ENCODE data around the gene PARP6.

DNA sequence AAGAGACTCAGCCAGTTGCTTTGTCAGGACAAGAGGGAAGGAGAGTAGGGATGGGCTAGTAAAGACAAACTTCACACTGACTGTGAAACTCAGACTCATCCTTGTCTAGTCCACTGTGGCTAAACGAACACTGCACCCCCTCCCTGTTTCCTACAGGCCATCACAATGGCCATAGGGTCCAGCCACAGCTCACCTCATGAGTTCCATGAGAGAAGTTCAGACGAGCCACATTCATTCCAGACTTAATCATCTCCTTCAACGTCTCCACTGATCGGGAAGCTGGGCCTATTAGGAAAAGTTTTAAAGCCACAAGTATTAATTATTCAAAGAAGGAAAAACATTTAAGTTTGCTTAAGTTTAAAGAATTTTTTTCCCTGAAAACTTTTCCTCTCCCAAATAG lies 55.1 kb downstream of the PARP6 start:
- TF ChIP-seq, protein P1, sequence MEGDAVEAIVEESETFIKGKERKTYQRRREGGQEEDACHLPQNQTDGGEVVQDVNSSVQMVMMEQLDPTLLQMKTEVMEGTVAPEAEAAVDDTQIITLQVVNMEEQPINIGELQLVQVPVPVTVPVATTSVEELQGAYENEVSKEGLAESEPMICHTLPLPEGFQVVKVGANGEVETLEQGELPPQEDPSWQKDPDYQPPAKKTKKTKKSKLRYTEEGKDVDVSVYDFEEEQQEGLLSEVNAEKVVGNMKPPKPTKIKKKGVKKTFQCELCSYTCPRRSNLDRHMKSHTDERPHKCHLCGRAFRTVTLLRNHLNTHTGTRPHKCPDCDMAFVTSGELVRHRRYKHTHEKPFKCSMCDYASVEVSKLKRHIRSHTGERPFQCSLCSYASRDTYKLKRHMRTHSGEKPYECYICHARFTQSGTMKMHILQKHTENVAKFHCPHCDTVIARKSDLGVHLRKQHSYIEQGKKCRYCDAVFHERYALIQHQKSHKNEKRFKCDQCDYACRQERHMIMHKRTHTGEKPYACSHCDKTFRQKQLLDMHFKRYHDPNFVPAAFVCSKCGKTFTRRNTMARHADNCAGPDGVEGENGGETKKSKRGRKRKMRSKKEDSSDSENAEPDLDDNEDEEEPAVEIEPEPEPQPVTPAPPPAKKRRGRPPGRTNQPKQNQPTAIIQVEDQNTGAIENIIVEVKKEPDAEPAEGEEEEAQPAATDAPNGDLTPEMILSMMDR (IDR thresholded peaks at IDR 0.05): no peak
- TF ChIP-seq POLR2A (IDR thresholded peaks at IDR 0.05): no peak

Measured in stomach (tissue), 4 donors.